DMS 273 treated with DMSO at 0.1 percent for 48 hours (cell line): ENCODE results near the gene MSMO1.
"Not testable (repeated sequence)": the region's sequence is repeated elsewhere in the genome, so short reads cannot be mapped to it uniquely, and the experiment has no call there.

Experiments
- DNase-seq: peaks from one replicate; lab custom pipeline; 2025; lab: John Stamatoyannopoulos, UW

MSMO1 gene

GRCh38 chr4:165327211-165328100 is at the start of gene MSMO1:
MSMO1 (plus strand) TSS chr4:165327669; CDS start chr4:165333371, 5,702 bp downstream.
- DNase-seq: peak; percentile 93

GRCh38 chr4:165279531-165279930 is 47.9 kb upstream of the MSMO1 start:
- not testable (repeated sequence) for DNase-seq

GRCh38 chr4:165284697-165285096 is 42.8 kb upstream of the MSMO1 start:
- not testable (repeated sequence) for DNase-seq

GRCh38 chr4:165286619-165287340 is 40.7 kb upstream of the MSMO1 start:
- not testable (repeated sequence) for DNase-seq

- no peak for DNase-seq
Measured at GRCh38 chr4:165288226-165288625, 39.2 kb upstream of the MSMO1 start.

- DNase-seq: no peak
Measured at GRCh38 chr4:165288639-165289422, 38.6 kb upstream of the MSMO1 start.

- no peak for DNase-seq
Measured at GRCh38 chr4:165289423-165289785, 38.1 kb upstream of the MSMO1 start.

- DNase-seq: no peak
Measured at GRCh38 chr4:165293061-165293460, 34.4 kb upstream of the MSMO1 start.

GRCh38 chr4:165293927-165294649 is 33.4 kb upstream of the MSMO1 start:
- no peak for DNase-seq

GRCh38 chr4:165294907-165295306 is 32.6 kb upstream of the MSMO1 start:
- DNase-seq: no peak

GRCh38 chr4:165297626-165298025 is 29.8 kb upstream of the MSMO1 start:
- no peak for DNase-seq

- no peak for DNase-seq
Measured at GRCh38 chr4:165299399-165300060, 27.9 kb upstream of the MSMO1 start.

GRCh38 chr4:165301833-165302232 is 25.6 kb upstream of the MSMO1 start:
- DNase-seq: no peak

GRCh38 chr4:165302658-165303057 is 24.8 kb upstream of the MSMO1 start:
- DNase-seq: no peak

- no peak for DNase-seq
Measured at GRCh38 chr4:165308166-165308565, 19.3 kb upstream of the MSMO1 start.

- no peak for DNase-seq
Measured at GRCh38 chr4:165308606-165309005, 18.9 kb upstream of the MSMO1 start.

- DNase-seq: no peak
Measured at GRCh38 chr4:165309456-165309855, 18.0 kb upstream of the MSMO1 start.

GRCh38 chr4:165312506-165312905 is 15.0 kb upstream of the MSMO1 start:
- no peak for DNase-seq

GRCh38 chr4:165319030-165319429 is 8.4 kb upstream of the MSMO1 start:
- no peak for DNase-seq

- no peak for DNase-seq
Measured at GRCh38 chr4:165319509-165319908, 8.0 kb upstream of the MSMO1 start.

GRCh38 chr4:165324236-165324917 is 3.1 kb upstream of the MSMO1 start:
- DNase-seq: no peak
